HCT116 (cell line): ENCODE measurements around the gene GRM3. TPM values are rescaled to one million over a fixed set of nuclear protein-coding genes. Genes with fewer than 3 reads are reported as not detected.

Source experiments
- ATAC-seq: fragments of 200-7000 bp; cut with Tn5 transposase; 2 replicates; pipeline ENCODE4 v1.9.1; 2020; ENCODE audit warnings: mild to moderate bottlenecking, moderate library complexity
- BruUV-seq: library from RNA; stranded (reverse); fragments of 400-500 nt; replicated peaks from 2 replicates; lab custom pipeline; 2021; lab: Mats Ljungman, UMichigan
- CTCF ChIA-PET: fragments of 300-600 bp; sonication (Branson Sonifier 250); formaldehyde crosslinking; loops from one replicate; lab custom pipeline; 2021; ENCODE audit warnings: antibody characterized with exemption; lab: Charles Lee
- POLR2A ChIA-PET: fragments of 300-600, 350-600 bp; sonication (Branson Sonifier 250); formaldehyde crosslinking; loops from one replicate; lab custom pipeline; 2021; ENCODE audit warnings: antibody characterized with exemption; lab: Charles Lee
- RAD21 ChIA-PET, 2 experiments: fragments of 300-600 bp; sonication (Branson Sonifier 250); formaldehyde crosslinking; loops; one replicate each; lab custom pipeline; 2023; ENCODE audit warnings: low total read pairs in 2 of 2; ENCODE audit not compliant: uncharacterized antibody in 2 of 2, unreplicated experiment in 2 of 2, low non-redundant PET in 1 of 2; lab: Charles Lee
- DNase-seq: peaks from one replicate; pipeline ENCODE4 v3.0.0-alpha.2; 2010; ENCODE audit warnings: low read depth, low spot score
- H2AFZ ChIP-seq: fragments of 200-600 bp; shearing (Covaris generic), sonication (generic); 2 replicates; pipeline ENCODE4 v1.6.1; 2017; ENCODE audit warnings: low read depth, mixed run types, mixed read lengths, antibody characterized with exemption, low read length; ENCODE audit not compliant: poor library complexity, severe bottlenecking
- H3K27ac ChIP-seq: 2 replicates; pipeline ENCODE4 v1.5.1; 2012; ENCODE audit warnings: low read depth, low read length
- H3K27me3 ChIP-seq: fragments of 200-600 bp; sonication (generic); 2 replicates; pipeline ENCODE4 v1.6.1; 2016; ENCODE audit warnings: mixed run types, low read length, mixed read lengths; ENCODE audit not compliant: insufficient read depth
- H3K36me3 ChIP-seq, 2 experiments: fragments of 200-500 bp in 1 of 2; fragments of 200-600 bp in 1 of 2; sonication (Bioruptor generic) in 1 of 2; sonication (generic) in 1 of 2; 2 replicates each; pipeline versions ENCODE4 v1.5.1 to v1.6.1; 2014 to 2016; ENCODE audit warnings: low read length in 2 of 2, inconsistent platforms in 1 of 2, mixed read lengths in 1 of 2, mixed run types in 1 of 2; ENCODE audit not compliant: insufficient read depth in 2 of 2, control insufficient read depth in 1 of 2
- H3K4me1 ChIP-seq, 2 experiments: fragments of 200-600 bp in 1 of 2; sonication (generic) in 1 of 2; 2 replicates each; pipeline versions ENCODE4 v1.5.1 to v1.6.1; 2012 to 2017; ENCODE audit warnings: low read length in 2 of 2, inconsistent platforms in 1 of 2, mild to moderate bottlenecking in 1 of 2, mixed read lengths in 1 of 2, mixed run types in 1 of 2, moderate library complexity in 1 of 2; ENCODE audit not compliant: insufficient read depth in 2 of 2, control insufficient read depth in 1 of 2
- H3K4me2 ChIP-seq: fragments of 200-600 bp; sonication (generic); 2 replicates; pipeline ENCODE4 v1.6.1; 2017; ENCODE audit warnings: mixed run types, low read length, mixed read lengths
- H3K4me3 ChIP-seq, 2 experiments: fragments of 200-600 bp in 1 of 2; sonication (generic) in 1 of 2; replicated peaks in 1 of 2; 2 replicates each; pipeline ENCODE4 v1.5.1; 2011 to 2016; ENCODE audit warnings: low read length in 2 of 2, control low read depth in 1 of 2, low read depth in 1 of 2, mild to moderate bottlenecking in 1 of 2, mixed read lengths in 1 of 2, mixed run types in 1 of 2
- H3K79me2 ChIP-seq: fragments of 200-600 bp; sonication (generic); 2 replicates; pipeline ENCODE4 v1.6.1; 2017; ENCODE audit warnings: mild to moderate bottlenecking, mixed run types, low read length, moderate library complexity, mixed read lengths; ENCODE audit not compliant: insufficient read depth
- H3K9ac ChIP-seq: fragments of 200-600 bp; sonication (generic); 2 replicates; pipeline ENCODE4 v1.6.1; 2016; ENCODE audit warnings: low read length, mixed read lengths
- H3K9me2 ChIP-seq: fragments of 200-600 bp; sonication (generic), shearing (Covaris generic); 2 replicates; pipeline ENCODE4 v1.6.1; 2017; ENCODE audit warnings: mixed run types, mild to moderate bottlenecking, moderate library complexity; ENCODE audit not compliant: insufficient read depth
- H3K9me3 ChIP-seq, 2 experiments: fragments of 200-500 bp in 1 of 2; fragments of 200-600 bp in 1 of 2; sonication (Bioruptor generic) in 1 of 2; sonication (generic) in 1 of 2; 2 replicates each; pipeline ENCODE4 v1.6.1; 2014 to 2017; ENCODE audit warnings: low read length in 2 of 2, mixed read lengths in 2 of 2, inconsistent platforms in 1 of 2, low read depth in 1 of 2, mild to moderate bottlenecking in 1 of 2, mixed run types in 1 of 2, moderate library complexity in 1 of 2; ENCODE audit not compliant: control insufficient read depth in 1 of 2, insufficient read depth in 1 of 2
- H4K20me1 ChIP-seq: fragments of 200-600 bp; sonication (generic), shearing (Covaris generic); 2 replicates; pipeline ENCODE4 v1.6.1; 2017; ENCODE audit warnings: mixed run types, mild to moderate bottlenecking, moderate library complexity; ENCODE audit not compliant: insufficient read depth
- JUND ChIP-seq: IDR thresholded peaks from 2 replicates; pipeline ENCODE4 v1.6.1; 2012
- RAD21 ChIP-seq: IDR thresholded peaks from 2 replicates; pipeline ENCODE4 v1.6.1; 2012; ENCODE audit warnings: low read depth, mild to moderate bottlenecking
- YY1 ChIP-seq: IDR thresholded peaks from 2 replicates; pipeline ENCODE4 v1.6.1; 2011; ENCODE audit warnings: low read length, low read depth, moderate library complexity, mild to moderate bottlenecking; ENCODE audit not compliant: insufficient replicate concordance; ENCODE audit errors: extremely low read depth
- intact Hi-C: fragments of 100-400 bp; cut with micrococcal nuclease; formaldehyde crosslinking; loops from 2 replicates; pipeline ENCODE4 v1.10.0; 2022
- total RNA-seq: library from RNA; stranded (reverse); gene quantifications from one replicate; pipeline ENCODE4 v1.2.1, GENCODE V29; 2021; ENCODE audit not compliant: unreplicated experiment
- TF ChIP-seq, protein P1 (sequence below), 3 experiments: fragments of 200-600 bp in 1 of 3; sonication (generic) in 1 of 3; IDR thresholded peaks in 2 of 3; conservative IDR thresholded peaks in 1 of 3; 2 replicates each; pipeline ENCODE4 v1.5.1; 2012 to 2017; ENCODE audit warnings: low read depth in 2 of 3, low read length in 2 of 3, antibody characterized with exemption in 1 of 3, borderline replicate concordance in 1 of 3, control low read depth in 1 of 3, mild to moderate bottlenecking in 1 of 3, mixed read lengths in 1 of 3, mixed run types in 1 of 3, moderate library complexity in 1 of 3; ENCODE audit not compliant: insufficient read depth in 1 of 3

The GRM3 gene
- total RNA-seq, 1 experiment from 2014 or later, result not detected

- no TSS peak for BruUV-seq
- Histone ChIP-seq H3K9ac (no peak overlapping the region), H3K4me3 (no peak overlapping the region), H3K36me3 (no peaks in the 10 kb centered on the region), H3K79me2 (no peaks in the 10 kb centered on the region), H3K4me2 (no peak overlapping the region), H3K4me1 (no peaks in the 10 kb centered on the region), H2AFZ (no peak overlapping the region), H3K27ac (no peak overlapping the region), H4K20me1 (no peaks in the 10 kb centered on the region), H3K9me3 (no peaks in the 10 kb centered on the region), H3K27me3 (0 out of 2 replicates have a peak, but pooled peaks cover 5% of the 10 kb centered on the region), H3K9me2 (0 out of 2 replicates have a peak, but pooled peaks cover 4% of the 10 kb centered on the region)
- intact Hi-C loops, result loop anchor here (1.0 to 5.0 kb wide), 2 partner anchors 148 to 925 kb away; no protein-coding TSS in a partner anchor
- ChIA-PET POLR2A (no interaction called here), RAD21 (interaction anchor here (0.9 to 1.0 kb wide), 2 partner anchors 147 to 924 kb away, joined by 3 read pairs; no protein-coding TSS in a partner anchor), CTCF (interaction anchor here (0.7 to 2.7 kb wide), 14 partner anchors 11 to 940 kb away, joined by 3 to 33 read pairs (median 3); no protein-coding TSS in a partner anchor)
- DNase-seq, result peak; percentile 28
- TF ChIP-seq YY1 (no peak), RAD21 (peak; percentile 64), JUND (no peak)
- TF ChIP-seq, protein P1, sequence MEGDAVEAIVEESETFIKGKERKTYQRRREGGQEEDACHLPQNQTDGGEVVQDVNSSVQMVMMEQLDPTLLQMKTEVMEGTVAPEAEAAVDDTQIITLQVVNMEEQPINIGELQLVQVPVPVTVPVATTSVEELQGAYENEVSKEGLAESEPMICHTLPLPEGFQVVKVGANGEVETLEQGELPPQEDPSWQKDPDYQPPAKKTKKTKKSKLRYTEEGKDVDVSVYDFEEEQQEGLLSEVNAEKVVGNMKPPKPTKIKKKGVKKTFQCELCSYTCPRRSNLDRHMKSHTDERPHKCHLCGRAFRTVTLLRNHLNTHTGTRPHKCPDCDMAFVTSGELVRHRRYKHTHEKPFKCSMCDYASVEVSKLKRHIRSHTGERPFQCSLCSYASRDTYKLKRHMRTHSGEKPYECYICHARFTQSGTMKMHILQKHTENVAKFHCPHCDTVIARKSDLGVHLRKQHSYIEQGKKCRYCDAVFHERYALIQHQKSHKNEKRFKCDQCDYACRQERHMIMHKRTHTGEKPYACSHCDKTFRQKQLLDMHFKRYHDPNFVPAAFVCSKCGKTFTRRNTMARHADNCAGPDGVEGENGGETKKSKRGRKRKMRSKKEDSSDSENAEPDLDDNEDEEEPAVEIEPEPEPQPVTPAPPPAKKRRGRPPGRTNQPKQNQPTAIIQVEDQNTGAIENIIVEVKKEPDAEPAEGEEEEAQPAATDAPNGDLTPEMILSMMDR (IDR thresholded peaks at IDR 0.05 in 2 of 3, conservative IDR thresholded peaks at IDR 0.05 in 1 of 3; ENCODE audit: borderline replicate concordance in 1 of 3, insufficient read depth in 1 of 3, low read depth in 2 of 3, low read length in 2 of 3), result peak; percentile 40 to 68 (median 68); a peak in 5 of 6 replicates
- ATAC-seq, result peak; percentile 74
Measured at GRCh38 chr7:86814661-86815379, 171.1 kb downstream of the GRM3 start.
